Activated T-cell treated with anti-CD3 and anti-CD28 coated beads for 4 hours (primary cell): ENCODE results near the gene SLC9C2.
"Not testable (repeated sequence)": the region's sequence is repeated elsewhere in the genome, so short reads cannot be mapped to it uniquely, and the experiment has no call there.

Experiments used
- DNase-seq: peaks from one replicate; pipeline ENCODE4 v3.0.0-alpha.2; 2020

SLC9C2 gene

DNA sequence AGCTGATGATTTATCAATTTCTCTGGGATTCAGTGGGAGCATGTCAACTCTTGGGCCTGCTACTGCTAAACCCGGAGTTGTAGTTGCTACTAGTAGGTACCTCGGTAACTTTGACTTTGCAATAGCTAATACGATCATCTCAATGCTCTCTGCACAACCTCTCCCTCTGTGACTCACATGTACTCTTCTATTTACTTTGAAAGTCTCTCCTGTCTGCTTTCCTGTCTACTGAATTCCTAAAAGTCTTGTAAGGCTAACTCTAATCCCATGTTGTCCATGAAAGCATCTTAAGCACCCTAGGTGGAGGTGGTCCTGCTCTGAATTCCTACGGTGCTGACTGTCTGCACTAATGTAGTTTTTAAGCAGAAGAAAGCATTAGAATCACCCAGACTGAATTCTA, 29.3 kb downstream of the SLC9C2 start:
- DNase-seq, result no peak

DNA sequence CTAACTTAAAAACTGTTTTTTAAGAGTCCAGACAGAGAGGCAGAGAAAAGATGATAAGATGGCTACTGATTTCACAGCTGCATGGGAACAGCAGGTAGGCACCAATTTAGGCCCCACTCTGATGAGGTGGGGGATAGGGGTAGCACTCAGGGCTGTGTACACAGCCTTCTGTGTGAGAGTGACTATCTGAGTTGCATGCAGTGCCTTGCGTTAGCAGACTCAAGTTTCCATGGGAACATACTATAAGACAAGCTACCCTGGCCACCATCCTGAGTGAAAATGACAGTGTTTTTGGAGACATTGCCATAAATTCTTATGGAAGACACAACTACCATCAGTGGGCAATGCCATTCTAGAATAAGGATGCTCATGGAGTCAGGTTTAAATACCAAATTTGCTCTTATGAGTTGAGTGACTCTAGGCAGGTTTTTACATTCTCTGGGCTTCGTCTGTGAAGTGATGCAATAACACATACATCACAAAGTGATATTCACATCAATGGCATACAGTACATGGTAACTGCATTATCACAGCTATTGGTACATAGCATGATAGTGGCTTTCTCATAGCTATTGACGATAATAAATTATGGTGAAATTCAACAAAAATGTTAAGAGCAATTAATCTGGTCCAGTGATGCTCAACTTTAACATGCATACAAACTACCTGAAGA, 30.5 kb downstream of the SLC9C2 start:
- DNase-seq, result no peak

GRCh38 chr1:173570370-173571007, 32.4 kb downstream of the SLC9C2 start:
- no peak for DNase-seq

- DNase-seq, result no peak
Observed at GRCh38 chr1:173568483-173568882, 34.4 kb downstream of the SLC9C2 start.

DNA sequence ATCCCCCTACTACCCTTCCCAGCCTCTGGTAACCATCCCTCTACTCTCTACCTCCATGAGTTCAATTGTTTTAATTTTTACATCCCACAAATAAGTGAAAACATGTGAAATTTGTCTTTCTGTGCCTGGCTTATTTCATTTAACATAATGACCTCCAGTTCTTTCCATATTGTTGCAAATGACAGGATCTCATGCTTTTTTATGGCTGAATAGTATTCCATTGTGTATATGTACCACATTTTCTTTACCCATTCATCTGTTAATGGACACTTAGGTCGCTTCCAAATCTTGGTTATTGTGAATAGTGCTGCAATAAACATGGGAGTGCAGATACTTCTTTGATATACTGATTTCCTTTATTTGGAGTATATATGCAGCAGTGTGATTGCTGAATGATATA, 39.0 kb downstream of the SLC9C2 start:
- not testable (repeated sequence) for DNase-seq

DNA sequence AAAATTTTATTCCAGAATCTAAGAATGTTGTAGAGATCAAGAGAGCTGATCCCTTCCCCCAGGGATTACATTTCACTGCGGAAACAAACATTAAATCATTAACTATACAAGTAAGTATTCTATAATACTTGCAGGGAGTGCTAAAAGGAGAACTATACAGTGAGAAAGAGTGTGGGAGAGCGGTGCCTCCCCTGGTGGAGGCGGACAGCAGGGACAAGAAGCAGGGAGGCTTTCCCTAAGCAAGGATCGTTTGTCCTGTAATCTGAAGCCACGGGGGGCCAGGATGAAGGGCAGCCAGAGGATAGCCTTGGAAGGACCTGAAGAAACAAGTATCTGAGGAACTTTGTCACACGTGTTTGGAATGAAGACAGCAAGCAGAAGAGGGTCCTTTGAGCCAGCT, 40.1 kb downstream of the SLC9C2 start:
- DNase-seq, result no peak

DNA sequence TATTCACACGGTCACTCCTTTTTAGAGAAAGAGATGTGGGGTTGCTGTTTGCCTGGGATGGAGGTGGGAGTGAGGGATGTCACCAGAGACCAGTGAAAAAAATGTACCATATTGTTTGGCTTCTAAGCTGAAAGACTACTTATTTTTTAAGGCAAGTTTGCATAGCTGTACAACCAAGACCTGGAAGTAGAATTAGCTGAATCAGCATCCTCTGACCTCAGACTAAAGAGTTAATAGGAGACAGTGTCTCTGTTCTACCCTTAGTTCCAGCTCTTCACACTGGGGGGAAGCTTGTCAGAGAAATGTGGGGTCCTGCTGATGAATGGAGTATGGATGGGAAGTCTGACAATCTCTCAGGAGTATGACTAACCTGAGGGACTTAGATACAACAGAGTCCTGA, 41.6 kb downstream of the SLC9C2 start:
- no peak for DNase-seq

DNA sequence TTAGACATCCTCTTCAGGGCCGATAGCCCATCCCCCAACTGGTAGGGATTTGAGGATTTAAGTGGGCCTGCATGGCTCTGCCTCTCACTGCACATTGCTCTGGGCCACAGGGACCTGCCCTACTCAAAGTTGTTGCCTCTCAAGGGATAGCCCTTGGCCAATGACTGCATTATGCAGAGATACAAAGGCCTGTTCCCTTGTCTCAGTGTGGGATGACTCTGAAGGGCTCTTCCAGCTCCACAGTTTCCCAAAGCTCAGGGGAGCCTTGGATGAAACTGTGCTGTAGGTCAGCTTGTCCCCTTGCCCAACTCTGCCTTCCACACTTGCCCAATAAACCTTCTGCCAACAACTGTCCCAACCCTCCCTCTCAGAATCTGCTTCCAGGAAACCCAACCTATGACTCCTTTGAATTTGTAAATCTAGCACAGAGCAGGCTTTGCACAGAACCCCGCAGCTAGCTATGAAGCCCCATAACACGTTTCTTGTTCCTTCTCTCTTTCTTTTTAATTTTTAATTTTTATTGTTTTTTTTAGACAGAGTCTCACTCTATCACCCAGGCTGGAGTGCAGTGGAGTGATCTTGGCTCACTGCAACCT, 42.5 kb downstream of the SLC9C2 start:
- DNase-seq, result no peak

- DNase-seq, result no peak
Observed at GRCh38 chr1:173555651-173556305, 47.1 kb downstream of the SLC9C2 start.

- no peak for DNase-seq
Observed at GRCh38 chr1:173554541-173555250, 48.2 kb downstream of the SLC9C2 start.

- no peak for DNase-seq
Observed at GRCh38 chr1:173554089-173554488, 48.8 kb downstream of the SLC9C2 start.

DNA sequence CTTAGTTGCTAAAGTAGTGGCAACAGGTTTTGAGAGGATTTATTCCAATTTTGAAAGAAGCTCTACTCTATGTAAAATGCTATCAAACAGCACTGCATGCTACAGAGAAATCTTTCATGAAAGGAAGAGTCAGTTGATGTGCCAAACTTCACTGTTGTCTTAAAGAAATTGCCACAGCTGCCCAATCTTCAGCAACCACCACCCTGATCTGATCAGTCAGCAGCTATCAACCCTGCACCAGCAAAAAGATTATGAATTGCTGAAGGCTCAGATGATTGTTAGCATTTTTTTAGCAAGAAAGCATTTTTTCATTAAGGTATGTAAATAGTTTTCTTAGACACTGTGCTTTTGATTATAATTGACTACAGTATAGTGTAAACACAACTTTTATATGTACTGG, 49.6 kb downstream of the SLC9C2 start:
- DNase-seq, result no peak

GRCh38 chr1:173551699-173552098, 51.2 kb downstream of the SLC9C2 start:
- no peak for DNase-seq

- DNase-seq, result no peak
Observed at GRCh38 chr1:173549813-173550212, 53.1 kb downstream of the SLC9C2 start.

GRCh38 chr1:173545688-173546087, 57.2 kb downstream of the SLC9C2 start:
- no peak for DNase-seq

DNA sequence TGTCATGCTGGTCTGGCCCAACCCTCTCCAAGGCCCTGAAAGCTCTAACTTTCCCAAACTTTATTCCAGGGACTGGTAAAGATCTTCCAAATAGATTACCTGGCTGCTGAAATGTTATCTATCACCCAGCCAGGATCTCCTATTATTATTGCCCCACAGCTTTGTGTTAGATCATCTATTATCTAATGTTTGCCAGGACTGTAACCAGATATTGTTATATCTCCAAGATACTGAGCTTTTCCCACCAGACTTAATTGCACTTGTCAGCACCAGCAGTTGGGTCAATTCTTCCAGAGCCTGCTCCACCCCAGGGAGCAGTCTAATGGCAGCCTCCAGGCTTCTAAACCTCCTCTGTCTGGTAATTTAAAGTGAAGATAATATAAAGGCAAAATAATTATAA, 66.6 kb downstream of the SLC9C2 start:
- DNase-seq, result no peak

DNA sequence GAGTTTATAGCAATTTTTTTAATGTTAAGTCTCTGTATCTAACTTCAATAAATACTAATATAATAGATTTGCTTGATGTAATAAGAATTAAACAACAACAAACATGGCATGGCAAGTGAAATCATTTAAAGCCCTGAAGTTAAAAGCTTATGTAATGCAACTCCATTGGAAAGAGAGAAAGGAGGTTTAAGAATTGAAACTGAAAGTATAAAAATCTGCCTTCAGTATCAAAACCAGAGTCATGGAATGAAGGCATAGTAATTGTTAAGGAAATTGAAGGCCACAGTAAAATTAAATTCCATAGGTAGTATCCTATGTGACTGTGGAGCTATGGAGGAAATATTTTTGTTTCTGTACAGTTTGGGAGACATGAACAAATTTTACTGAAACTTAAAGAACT, 70.6 kb downstream of the SLC9C2 start:
- no peak for DNase-seq

DNA sequence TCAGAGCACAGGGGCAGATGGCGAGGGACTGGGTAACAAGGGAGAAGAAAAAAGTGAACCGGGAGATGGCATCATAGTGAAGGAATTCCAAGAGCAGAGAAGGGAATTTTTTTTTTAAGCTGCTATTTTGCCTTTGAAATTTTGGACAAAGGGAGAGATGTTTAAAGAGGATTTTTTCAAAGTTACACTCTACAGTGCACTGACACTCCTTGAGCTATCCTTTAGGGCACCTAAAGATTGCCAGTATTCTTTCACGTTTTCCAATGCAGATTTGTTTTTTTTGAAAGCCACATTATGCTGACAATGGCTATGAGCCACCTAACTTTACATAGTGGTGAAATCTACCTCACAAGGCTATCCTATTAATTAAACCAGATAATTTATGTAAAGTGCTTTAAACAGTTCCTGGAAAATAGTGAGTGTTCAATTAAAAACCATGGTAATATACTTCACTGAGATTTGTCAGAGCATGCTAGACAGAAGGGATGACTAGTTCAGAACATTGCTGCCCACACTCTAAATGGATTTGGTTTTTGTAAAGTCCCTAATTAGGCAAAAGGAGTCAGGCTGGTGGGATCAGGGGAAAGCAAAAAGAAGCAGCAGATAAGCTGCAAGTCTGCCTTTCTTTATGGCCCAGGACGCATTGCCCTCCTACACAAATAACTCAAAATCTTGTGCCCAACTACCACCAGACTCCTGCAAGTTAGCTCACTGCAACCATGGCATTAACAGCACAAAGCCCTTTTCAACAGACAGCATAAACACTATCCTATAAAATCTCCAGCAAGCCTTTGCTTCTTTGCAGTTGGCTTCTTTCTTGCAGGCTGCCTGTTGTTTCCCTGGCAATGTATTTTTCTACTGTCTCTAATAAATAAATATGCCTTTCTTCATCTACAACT, 71.8 kb downstream of the SLC9C2 start:
- DNase-seq, result no peak

DNA sequence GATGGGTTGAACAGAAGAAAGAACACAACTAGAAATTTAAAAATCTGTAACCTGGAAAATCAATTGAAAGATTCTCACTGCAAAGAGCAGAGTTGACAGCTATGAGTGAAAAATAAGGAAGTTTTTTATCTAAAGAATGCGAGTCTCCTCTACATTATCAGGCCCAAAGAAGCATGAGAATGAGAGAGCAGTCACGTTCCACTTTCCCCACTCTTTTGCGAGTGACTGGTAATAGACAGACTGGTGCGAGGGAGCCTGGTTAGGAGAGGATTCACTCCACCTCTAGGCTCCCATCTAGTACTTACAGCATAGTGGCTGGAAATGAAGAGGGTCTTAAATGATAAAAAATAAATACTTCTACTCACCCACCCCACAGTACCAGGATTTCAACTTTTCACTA, 73.8 kb downstream of the SLC9C2 start:
- DNase-seq, result no peak

- no peak for DNase-seq
Observed at GRCh38 chr1:173527151-173527826, 75.6 kb downstream of the SLC9C2 start.

GRCh38 chr1:173525926-173526325, 76.9 kb downstream of the SLC9C2 start:
- DNase-seq, result no peak

GRCh38 chr1:173523329-173523728, 79.5 kb downstream of the SLC9C2 start:
- no peak for DNase-seq
